SK-N-MC (cell line): ENCODE results near the gene CADPS.

Experiments
- DNase-seq: peaks from one replicate; pipeline ENCODE4 v3.0.0-alpha.2; 2011; ENCODE audit warnings: low read depth, low spot score
- H3K27ac ChIP-seq: fragments of 200-600 bp; sonication (generic); 2 replicates; pipeline ENCODE4 v1.5.1; 2016; ENCODE audit warnings: mixed run types
- H3K36me3 ChIP-seq: fragments of 200-600 bp; sonication (generic); 2 replicates; pipeline ENCODE4 v1.6.1; 2017; ENCODE audit warnings: antibody characterized with exemption, low read length, mixed read lengths; ENCODE audit not compliant: insufficient read depth
- H3K4me3 ChIP-seq: fragments of 200-600 bp; sonication (generic); 2 replicates; pipeline ENCODE4 v1.5.1; 2016
- H3K9ac ChIP-seq: fragments of 200-600 bp; sonication (generic); 2 replicates; pipeline ENCODE4 v1.8.0; 2017; ENCODE audit warnings: mixed run types, mixed read lengths; ENCODE audit not compliant: insufficient read length
- H3K9me3 ChIP-seq: fragments of 200-600 bp; sonication (generic); 2 replicates; pipeline ENCODE4 v1.6.1; 2017; ENCODE audit warnings: low read depth, mild to moderate bottlenecking, antibody characterized with exemption, low read length, moderate library complexity, mixed read lengths
- EZH2 ChIP-seq: fragments of 200-600 bp; sonication (generic); IDR thresholded peaks from one replicate; pipeline ENCODE4 v1.6.1; 2017; ENCODE audit warnings: antibody characterized with exemption
- FOXP2 ChIP-seq: optimal IDR thresholded peaks from 2 replicates; pipeline ENCODE3; 2011; ENCODE audit warnings: mild to moderate bottlenecking, moderate library complexity; ENCODE audit not compliant: insufficient read depth; ENCODE audit errors: extremely low read length, control extremely low read depth
- POLR2AphosphoS5 ChIP-seq: IDR thresholded peaks from 2 replicates; pipeline ENCODE4 v1.6.1; 2012; ENCODE audit warnings: mild to moderate bottlenecking, low read depth, low read length, borderline replicate concordance

Gene CADPS

DNA sequence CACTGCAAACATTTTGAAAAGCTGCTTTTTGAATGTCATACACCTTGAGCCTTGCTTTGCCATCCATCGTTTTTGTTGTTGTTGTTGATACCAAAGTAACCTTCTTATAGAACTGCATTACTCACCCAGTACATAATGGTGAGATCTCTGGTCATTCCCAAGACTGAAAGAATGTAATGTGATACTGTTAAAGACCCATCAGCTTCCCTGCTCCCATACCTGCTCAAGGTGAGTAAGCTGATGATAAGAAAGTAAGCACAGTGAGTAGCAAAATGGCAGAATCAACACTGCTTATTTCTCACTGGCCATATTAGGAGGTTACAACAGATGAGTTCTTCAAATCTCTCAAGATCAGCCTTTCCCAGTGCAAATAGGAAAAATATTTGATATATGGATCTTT lies 89.8 kb downstream of the CADPS start:
- Histone ChIP-seq H3K27ac (no peak overlapping the region), H3K36me3 (no peaks in the 10 kb centered on the region), H3K9me3 (no peaks in the 10 kb centered on the region), H3K9ac (no peak overlapping the region), H3K4me3 (no peak overlapping the region)
- DNase-seq, result no peak
- no peak for TF ChIP-seq FOXP2
- TF ChIP-seq POLR2AphosphoS5, result no peak
- TF ChIP-seq EZH2, result no peak

GRCh38 chr3:62781121-62781520 lies 94.1 kb downstream of the CADPS start:
- no peak for DNase-seq
- Histone ChIP-seq H3K4me3 (no peak overlapping the region), H3K36me3 (no peaks in the 10 kb centered on the region), H3K9ac (no peak overlapping the region), H3K9me3 (no peaks in the 10 kb centered on the region), H3K27ac (no peak overlapping the region)
- TF ChIP-seq EZH2 (no peak), FOXP2 (no peak), POLR2AphosphoS5 (no peak)

GRCh38 chr3:62777674-62778073 lies 97.5 kb downstream of the CADPS start:
- Histone ChIP-seq H3K27ac (no peak overlapping the region), H3K36me3 (no peaks in the 10 kb centered on the region), H3K9me3 (no peaks in the 10 kb centered on the region), H3K9ac (no peak overlapping the region), H3K4me3 (no peak overlapping the region)
- DNase-seq, result no peak
- no peak for TF ChIP-seq POLR2AphosphoS5
- no peak for TF ChIP-seq FOXP2
- TF ChIP-seq EZH2, result no peak

- TF ChIP-seq FOXP2, result no peak
- TF ChIP-seq POLR2AphosphoS5, result no peak
- no peak for TF ChIP-seq EZH2
- no peak overlapping the region for H3K9ac ChIP-seq
These were observed 98.1 kb downstream of the CADPS start for GRCh38 chr3:62777130-62777529.

GRCh38 chr3:62774221-62774620 lies 101.0 kb downstream of the CADPS start:
- H3K27ac ChIP-seq, result no peak overlapping the region
- TF ChIP-seq POLR2AphosphoS5 (no peak), FOXP2 (no peak), EZH2 (no peak)

More at GRCh38 chr3:62777130-62777529, 98.1 kb downstream of the CADPS start:
- no peak for DNase-seq
- Histone ChIP-seq H3K9me3 (no peaks in the 10 kb centered on the region), H3K4me3 (no peak overlapping the region), H3K36me3 (no peaks in the 10 kb centered on the region), H3K27ac (no peak overlapping the region)

DNA sequence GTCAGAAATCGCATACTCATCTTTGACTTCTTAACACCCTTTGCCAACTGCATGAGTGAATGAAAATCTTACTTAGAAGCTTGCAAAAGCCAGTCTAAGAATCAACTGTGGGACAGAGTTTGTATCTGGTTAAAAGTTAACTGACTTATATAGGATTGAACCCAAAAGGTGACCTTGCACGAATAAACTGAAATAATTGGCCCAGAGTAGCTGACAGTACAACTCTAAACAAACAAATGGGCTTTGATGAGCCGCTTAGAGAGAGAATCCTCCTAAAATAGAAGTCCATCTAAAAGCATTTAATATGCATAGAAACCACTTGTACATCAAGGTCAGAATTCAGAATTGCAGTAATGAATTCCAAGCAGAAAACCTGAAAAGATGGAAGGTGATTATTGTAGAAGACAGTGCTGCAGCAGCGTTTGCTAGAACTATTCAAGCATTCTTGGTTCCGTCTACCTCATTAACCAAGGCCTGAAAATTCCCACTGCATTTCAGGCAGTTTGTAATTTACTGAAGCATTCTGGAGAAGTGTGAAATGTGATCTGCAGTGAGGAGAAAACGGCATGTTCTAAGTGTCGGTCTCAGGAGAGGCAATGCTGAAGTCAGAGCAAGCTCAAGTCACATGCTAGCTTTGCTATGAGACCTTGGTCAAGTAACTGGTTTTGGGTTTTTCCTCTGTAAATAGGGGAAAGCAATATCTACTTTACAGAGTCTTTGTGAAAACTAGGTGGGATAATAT lies 103.7 kb downstream of the CADPS start:
- Histone ChIP-seq H3K9ac (no peak overlapping the region), H3K9me3 (no peaks in the 10 kb centered on the region), H3K4me3 (no peak overlapping the region), H3K27ac (no peak overlapping the region), H3K36me3 (no peaks in the 10 kb centered on the region)
- no peak for DNase-seq
- TF ChIP-seq EZH2 (no peak), POLR2AphosphoS5 (no peak), FOXP2 (no peak)

More at GRCh38 chr3:62774221-62774620, 101.0 kb downstream of the CADPS start:
- no peaks in the 10 kb centered on the region for H3K36me3 ChIP-seq
- no peak overlapping the region for H3K9ac ChIP-seq
- H3K4me3 ChIP-seq, result no peak overlapping the region
- no peaks in the 10 kb centered on the region for H3K9me3 ChIP-seq
- no peak for DNase-seq

- DNase-seq, result no peak
- no peak overlapping the region for H3K9ac ChIP-seq
- no peak overlapping the region for H3K27ac ChIP-seq
- TF ChIP-seq EZH2 (no peak), FOXP2 (no peak), POLR2AphosphoS5 (no peak)
- no peaks in the 10 kb centered on the region for H3K9me3 ChIP-seq
- H3K36me3 ChIP-seq, result no peaks in the 10 kb centered on the region
- no peak overlapping the region for H3K4me3 ChIP-seq
These were observed 106.3 kb downstream of the CADPS start for GRCh38 chr3:62768896-62769295.

DNA sequence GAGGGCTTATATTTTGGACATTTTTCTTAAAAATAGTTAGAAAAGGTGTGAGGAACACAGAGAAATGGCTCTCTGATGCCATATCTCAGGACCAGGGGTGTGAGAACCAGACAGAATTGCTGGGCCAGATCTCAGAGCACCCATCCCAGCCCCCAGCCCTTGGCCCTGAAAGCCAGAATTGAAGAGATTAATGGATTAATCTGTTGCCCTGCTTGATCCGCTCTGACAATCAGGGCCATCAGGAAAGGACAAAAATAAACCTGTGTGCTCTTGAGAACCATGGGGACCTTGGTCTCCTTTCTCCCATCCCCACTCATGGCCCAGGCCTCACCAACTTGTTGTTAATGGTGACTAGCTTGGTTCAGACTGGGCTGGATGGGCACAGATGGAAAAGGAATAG lies 113.5 kb downstream of the CADPS start:
- H3K27ac ChIP-seq, result no peak overlapping the region
- DNase-seq, result no peak
- no peak for TF ChIP-seq EZH2
- TF ChIP-seq FOXP2, result no peak
- TF ChIP-seq POLR2AphosphoS5, result no peak
- H3K9ac ChIP-seq, result no peak overlapping the region
- no peak overlapping the region for H3K4me3 ChIP-seq
- no peaks in the 10 kb centered on the region for H3K9me3 ChIP-seq
- no peaks in the 10 kb centered on the region for H3K36me3 ChIP-seq

GRCh38 chr3:62761311-62761710 lies 113.9 kb downstream of the CADPS start:
- DNase-seq, result no peak
- H3K27ac ChIP-seq, result no peak overlapping the region
- no peaks in the 10 kb centered on the region for H3K36me3 ChIP-seq
- no peak for TF ChIP-seq POLR2AphosphoS5
- TF ChIP-seq EZH2, result no peak
- H3K9me3 ChIP-seq, result no peaks in the 10 kb centered on the region
- H3K4me3 ChIP-seq, result no peak overlapping the region
- H3K9ac ChIP-seq, result no peak overlapping the region
